Right lobe of liver (tissue), 4 donors: ENCODE measurements around the gene SIRPA.

ENCODE experiments used
- CTCF ChIP-seq, 4 donors: fragments of 200-600 bp in 3 of 4; fragments of 450-650 bp in 1 of 4; IDR thresholded peaks; one replicate each; pipeline versions ENCODE4 v1.5.1 to v1.8.0; 2016 to 2022; ENCODE audit warnings: antibody characterized with exemption in 4 of 4, mild to moderate bottlenecking in 2 of 4
- POLR2A ChIP-seq: fragments of 450-650 bp; IDR thresholded peaks from one replicate; pipeline ENCODE4 v1.6.1; 2017; ENCODE audit warnings: antibody characterized with exemption, mild to moderate bottlenecking
- donor health status: DM: no; HTN: no; CAD: no.
- donor health status: DM: no; HTN: no; CAD: no.
- donor health status: DM: no; HTN: yes; CAD: no.

DNA sequence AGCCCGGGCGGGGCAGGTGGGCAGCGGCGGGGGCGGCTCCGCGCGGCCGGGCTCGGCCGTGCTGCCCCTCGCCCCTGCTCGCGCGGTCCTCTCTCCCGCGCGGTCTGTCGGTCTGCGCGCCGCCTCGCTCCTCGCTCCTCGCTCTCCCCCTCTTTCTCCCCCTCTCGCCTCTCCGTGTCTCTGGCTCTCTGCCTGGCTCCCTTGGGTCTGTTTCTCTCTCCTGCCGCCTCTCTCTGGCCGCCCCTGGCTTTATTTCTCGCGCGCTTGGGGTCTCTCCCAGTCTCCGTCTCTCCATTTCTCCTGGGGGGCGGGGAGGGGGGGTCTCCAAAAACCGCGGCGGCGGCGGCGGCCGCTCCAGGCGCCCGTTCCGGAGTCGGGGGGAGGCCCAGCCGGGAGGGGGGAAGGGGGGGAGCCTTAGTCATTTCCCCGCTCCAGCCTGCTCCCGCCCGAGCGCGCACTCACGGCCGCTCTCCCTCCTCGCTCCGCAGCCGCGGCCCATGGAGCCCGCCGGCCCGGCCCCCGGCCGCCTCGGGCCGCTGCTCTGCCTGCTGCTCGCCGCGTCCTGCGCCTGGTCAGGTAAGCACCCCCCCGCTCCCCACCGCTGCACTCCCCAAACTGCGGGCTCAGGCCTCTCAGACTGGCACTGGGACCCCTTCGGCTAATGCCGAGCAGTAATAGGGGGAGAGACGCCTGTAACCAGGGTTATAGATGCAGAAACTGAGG is at the start of gene SIRPA:
- TF ChIP-seq POLR2A = no peak
- TF ChIP-seq CTCF (IDR thresholded peaks at IDR 0.05) = no peak
